SK-N-SH (cell line): ENCODE data around the gene ATP12A.
A peak's percentile ranks its signal among the peaks of the same experiment; 100 is the strongest.

Experiments
- FOSL2 ChIP-seq: IDR thresholded peaks from 2 replicates; pipeline ENCODE4 v1.4.0; 2012; ENCODE audit warnings: low read depth, mild to moderate bottlenecking, moderate library complexity, borderline replicate concordance
- POLR2AphosphoS5 ChIP-seq: IDR thresholded peaks from 2 replicates; pipeline ENCODE4 v1.6.1; 2012; ENCODE audit warnings: low read depth, low read length
- RFX5 ChIP-seq: IDR thresholded peaks from 2 replicates; pipeline ENCODE4 v1.6.1; 2012; ENCODE audit warnings: mild to moderate bottlenecking, improper control_type of control experiment, low read length
- TF ChIP-seq, protein P1 (sequence below): fragments of 200-600 bp; sonication (generic); IDR thresholded peaks from 2 replicates; pipeline ENCODE4 v1.6.1; 2017; ENCODE audit warnings: antibody characterized with exemption, mild to moderate bottlenecking, moderate library complexity

DNA sequence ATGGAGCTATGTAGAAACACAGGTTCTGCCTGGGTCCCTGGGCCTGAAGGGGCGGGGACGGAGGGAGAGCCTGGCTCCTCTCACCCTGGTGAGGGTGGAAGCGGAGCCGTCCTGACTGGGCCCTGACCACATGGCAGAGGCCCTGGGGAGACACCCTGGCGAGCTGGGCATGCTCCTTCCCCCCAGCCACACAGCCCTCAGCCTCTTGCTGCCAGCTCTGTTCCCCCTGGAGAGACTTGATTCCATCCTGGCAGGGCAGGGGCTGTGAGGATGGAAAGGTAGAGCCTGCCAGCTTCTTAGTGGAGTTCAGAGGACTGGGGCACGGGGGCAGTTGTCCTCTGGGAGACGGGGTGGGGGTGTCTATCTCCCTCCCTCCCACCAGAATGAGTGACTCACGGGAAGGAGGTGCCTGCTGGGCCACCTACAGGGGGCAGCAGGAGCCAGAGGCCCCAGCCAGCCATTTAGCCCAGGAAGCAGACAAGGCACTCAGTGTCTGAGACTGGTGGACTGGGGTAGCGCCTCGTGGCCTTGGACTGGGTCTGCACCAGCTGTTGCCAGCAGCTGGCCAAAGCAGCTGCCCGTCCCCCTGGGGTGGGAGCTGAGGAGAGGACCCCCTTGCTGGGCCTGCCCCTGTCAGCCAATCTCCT, 60.9 kb downstream of the ATP12A start:
- TF ChIP-seq, protein P1, sequence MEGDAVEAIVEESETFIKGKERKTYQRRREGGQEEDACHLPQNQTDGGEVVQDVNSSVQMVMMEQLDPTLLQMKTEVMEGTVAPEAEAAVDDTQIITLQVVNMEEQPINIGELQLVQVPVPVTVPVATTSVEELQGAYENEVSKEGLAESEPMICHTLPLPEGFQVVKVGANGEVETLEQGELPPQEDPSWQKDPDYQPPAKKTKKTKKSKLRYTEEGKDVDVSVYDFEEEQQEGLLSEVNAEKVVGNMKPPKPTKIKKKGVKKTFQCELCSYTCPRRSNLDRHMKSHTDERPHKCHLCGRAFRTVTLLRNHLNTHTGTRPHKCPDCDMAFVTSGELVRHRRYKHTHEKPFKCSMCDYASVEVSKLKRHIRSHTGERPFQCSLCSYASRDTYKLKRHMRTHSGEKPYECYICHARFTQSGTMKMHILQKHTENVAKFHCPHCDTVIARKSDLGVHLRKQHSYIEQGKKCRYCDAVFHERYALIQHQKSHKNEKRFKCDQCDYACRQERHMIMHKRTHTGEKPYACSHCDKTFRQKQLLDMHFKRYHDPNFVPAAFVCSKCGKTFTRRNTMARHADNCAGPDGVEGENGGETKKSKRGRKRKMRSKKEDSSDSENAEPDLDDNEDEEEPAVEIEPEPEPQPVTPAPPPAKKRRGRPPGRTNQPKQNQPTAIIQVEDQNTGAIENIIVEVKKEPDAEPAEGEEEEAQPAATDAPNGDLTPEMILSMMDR, result peak; percentile 30; the same call in 1 of the 2 replicates
- TF ChIP-seq POLR2AphosphoS5 (no peak), FOSL2 (no peak), RFX5 (no peak)
